KMS-11 (cell line): ENCODE data around the gene IMPACT.

Experiments
- H2AFZ ChIP-seq: fragments of 200-600 bp; sonication (generic); 2 replicates; pipeline ENCODE4 v1.6.1; 2016; ENCODE audit warnings: antibody characterized with exemption, mixed run types, low read depth
- H3K27ac ChIP-seq: fragments of 200-600 bp; sonication (generic); 2 replicates; pipeline ENCODE4 v1.6.1; 2016; ENCODE audit warnings: mild to moderate bottlenecking, mixed run types
- H3K27me3 ChIP-seq: fragments of 200-600 bp; sonication (generic); 2 replicates; pipeline ENCODE4 v1.6.1; 2017; ENCODE audit warnings: mild to moderate bottlenecking, low read depth, mixed run types, moderate library complexity; ENCODE audit not compliant: insufficient read depth
- H3K36me3 ChIP-seq: fragments of 200-600 bp; sonication (generic); 2 replicates; pipeline ENCODE4 v1.6.1; 2017; ENCODE audit warnings: mild to moderate bottlenecking, mixed run types; ENCODE audit not compliant: insufficient read depth
- H3K4me1 ChIP-seq: fragments of 200-600 bp; sonication (generic); 2 replicates; pipeline ENCODE4 v1.6.1; 2016; ENCODE audit warnings: mild to moderate bottlenecking, low read depth, mixed run types; ENCODE audit not compliant: poor library complexity, severe bottlenecking
- H3K4me2 ChIP-seq: fragments of 200-600 bp; sonication (generic); 2 replicates; pipeline ENCODE4 v1.7.0; 2016; ENCODE audit warnings: mild to moderate bottlenecking, mixed run types
- H3K4me3 ChIP-seq: fragments of 200-600 bp; sonication (generic); IDR thresholded peaks from 2 replicates; pipeline ENCODE4 v1.6.1; 2017; ENCODE audit warnings: low read depth, low read length, mixed read lengths; ENCODE audit not compliant: insufficient read depth
- H3K79me2 ChIP-seq: fragments of 200-600 bp; sonication (generic); 2 replicates; pipeline ENCODE4 v1.6.1; 2016; ENCODE audit warnings: low read depth, mixed run types; ENCODE audit not compliant: insufficient read depth
- H3K9ac ChIP-seq: fragments of 200-600 bp; sonication (generic); 2 replicates; pipeline ENCODE4 v1.6.1; 2016; ENCODE audit warnings: mild to moderate bottlenecking, mixed run types
- H4K20me1 ChIP-seq: fragments of 200-600 bp; sonication (generic); 2 replicates; pipeline ENCODE4 v1.6.1; 2016; ENCODE audit warnings: mild to moderate bottlenecking, mixed run types; ENCODE audit not compliant: insufficient read depth
- TF ChIP-seq, protein P1 (sequence below): fragments of 200-600 bp; sonication (generic); conservative IDR thresholded peaks from 2 replicates; pipeline ENCODE4 v1.6.1; 2017; ENCODE audit warnings: low read depth, mild to moderate bottlenecking, antibody characterized with exemption, low read length, moderate library complexity, mixed read lengths

IMPACT gene

GRCh38 chr18:24429188-24429587 lies 2.7 kb downstream of the IMPACT start:
- Histone ChIP-seq H3K27me3 (no peaks in the 10 kb centered on the region), H3K79me2 (peaks cover 16% of the 10 kb centered on the region; the same call in 1 of the 2 replicates), H3K27ac (no peak overlapping the region), H3K4me2 (no peak overlapping the region), H3K4me3 (no peak overlapping the region), H3K36me3 (no peaks in the 10 kb centered on the region; the same call in 1 of the 2 replicates), H2AFZ (no peak overlapping the region), H3K9ac (no peak overlapping the region), H3K4me1 (peaks cover 22% of the 10 kb centered on the region), H4K20me1 (no peaks in the 10 kb centered on the region)
- TF ChIP-seq, protein P1, sequence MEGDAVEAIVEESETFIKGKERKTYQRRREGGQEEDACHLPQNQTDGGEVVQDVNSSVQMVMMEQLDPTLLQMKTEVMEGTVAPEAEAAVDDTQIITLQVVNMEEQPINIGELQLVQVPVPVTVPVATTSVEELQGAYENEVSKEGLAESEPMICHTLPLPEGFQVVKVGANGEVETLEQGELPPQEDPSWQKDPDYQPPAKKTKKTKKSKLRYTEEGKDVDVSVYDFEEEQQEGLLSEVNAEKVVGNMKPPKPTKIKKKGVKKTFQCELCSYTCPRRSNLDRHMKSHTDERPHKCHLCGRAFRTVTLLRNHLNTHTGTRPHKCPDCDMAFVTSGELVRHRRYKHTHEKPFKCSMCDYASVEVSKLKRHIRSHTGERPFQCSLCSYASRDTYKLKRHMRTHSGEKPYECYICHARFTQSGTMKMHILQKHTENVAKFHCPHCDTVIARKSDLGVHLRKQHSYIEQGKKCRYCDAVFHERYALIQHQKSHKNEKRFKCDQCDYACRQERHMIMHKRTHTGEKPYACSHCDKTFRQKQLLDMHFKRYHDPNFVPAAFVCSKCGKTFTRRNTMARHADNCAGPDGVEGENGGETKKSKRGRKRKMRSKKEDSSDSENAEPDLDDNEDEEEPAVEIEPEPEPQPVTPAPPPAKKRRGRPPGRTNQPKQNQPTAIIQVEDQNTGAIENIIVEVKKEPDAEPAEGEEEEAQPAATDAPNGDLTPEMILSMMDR, result no peak

DNA sequence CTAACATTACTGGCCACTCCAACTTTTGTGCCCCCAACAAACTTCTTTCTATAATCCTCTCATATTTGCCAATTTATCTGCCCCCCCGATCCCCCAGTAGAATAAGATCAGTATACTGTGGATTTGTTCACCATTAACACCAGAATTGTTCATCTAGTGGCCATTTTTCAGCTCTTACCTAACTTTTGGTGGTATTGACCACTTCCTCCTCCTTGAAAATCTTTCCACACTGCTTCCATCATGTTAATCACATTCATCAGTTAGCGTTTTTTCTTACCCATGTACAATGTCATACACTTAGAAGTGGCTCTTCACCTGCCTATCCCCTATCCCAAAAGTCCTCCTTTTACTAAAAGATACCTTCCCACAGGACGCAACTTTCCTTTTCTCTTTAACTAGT lies 6.1 kb downstream of the IMPACT start:
- Histone ChIP-seq H3K4me3 (no peak overlapping the region), H3K36me3 (no peaks in the 10 kb centered on the region; the same call in 1 of the 2 replicates)

GRCh38 chr18:24436939-24437338 lies 10.5 kb downstream of the IMPACT start:
- Histone ChIP-seq H3K4me1 (peaks cover 9% of the 10 kb centered on the region), H2AFZ (no peak overlapping the region), H4K20me1 (no peaks in the 10 kb centered on the region), H3K27ac (no peak overlapping the region), H3K4me3 (no peak overlapping the region), H3K4me2 (no peak overlapping the region), H3K27me3 (no peaks in the 10 kb centered on the region), H3K36me3 (no peaks in the 10 kb centered on the region), H3K79me2 (no peaks in the 10 kb centered on the region), H3K9ac (no peak overlapping the region)
- TF ChIP-seq, protein P1, result no peak

More for the DNA sequence above, 6.1 kb downstream of the IMPACT start:
- peaks cover 22% of the 10 kb centered on the region for H3K4me1 ChIP-seq
- peaks cover 7% of the 10 kb centered on the region; the same call in 1 of the 2 replicates for H3K79me2 ChIP-seq
- no peaks in the 10 kb centered on the region for H3K27me3 ChIP-seq
- no peak overlapping the region for H3K4me2 ChIP-seq
- TF ChIP-seq, protein P1, result no peak
- no peak overlapping the region for H2AFZ ChIP-seq
- no peak overlapping the region for H3K9ac ChIP-seq
- H4K20me1 ChIP-seq, result no peaks in the 10 kb centered on the region
- no peak overlapping the region for H3K27ac ChIP-seq

- H3K4me3 ChIP-seq, result no peak overlapping the region
- H3K4me2 ChIP-seq, result peak overlapping the region; percentile 55
- no peaks in the 10 kb centered on the region for H3K79me2 ChIP-seq
- no peak overlapping the region for H2AFZ ChIP-seq
- H3K4me1 ChIP-seq, result peaks cover 56% of the 10 kb centered on the region
- peak overlapping the region; percentile 23; the same call in 1 of the 2 replicates for H3K27ac ChIP-seq
- H3K27me3 ChIP-seq, result no peaks in the 10 kb centered on the region
- TF ChIP-seq, protein P1, result no peak
- H4K20me1 ChIP-seq, result no peaks in the 10 kb centered on the region
- no peak overlapping the region for H3K9ac ChIP-seq
- H3K36me3 ChIP-seq, result no peaks in the 10 kb centered on the region
Measured at GRCh38 chr18:24443870-24444269, 17.4 kb downstream of the IMPACT start.
